Measurements from ENCODE around the gene STH. TPM values are rescaled to one million over a fixed set of nuclear protein-coding genes. Genes with fewer than 3 reads are reported as not detected.

The STH gene
- polyA plus RNA-seq, 1 donor (not counting 4 experiments of a cell fraction or from before 2014, with no cell fraction given), result not detected

- Histone ChIP-seq H3K4me3 (ENCODE audit: control insufficient read depth in 2 of 3, extremely low read depth in 1 of 3, insufficient read depth in 2 of 3, low read depth in 1 of 3, low read length in 3 of 3) (no peak overlapping the region), H3K4me1 (ENCODE audit: control insufficient read depth, extremely low read depth, insufficient read depth, low read length) (no peaks in the 10 kb centered on the region), H3K9me3 (ENCODE audit: control insufficient read depth, low read depth, low read length) (no peaks in the 10 kb centered on the region), H3K9me1 (ENCODE audit: control insufficient read depth, extremely low read depth, insufficient read depth, low read length) (no peaks in the 10 kb centered on the region), H4K20me1 (ENCODE audit: control insufficient read depth, extremely low read depth, insufficient read depth, low read length) (no peaks in the 10 kb centered on the region), H3K27me3 (ENCODE audit: control insufficient read depth, extremely low read depth, insufficient read depth, low read length) (peaks cover 3% of the 10 kb centered on the region), H3K9ac (ENCODE audit: control insufficient read depth, extremely low read depth, insufficient read depth, low read length) (no peak overlapping the region), H3K27ac (ENCODE audit: control insufficient read depth, insufficient read depth, low read length) (no peak overlapping the region), H3K79me2 (ENCODE audit: control insufficient read depth, insufficient read depth, low read length) (no peaks in the 10 kb centered on the region), H3K4me2 (ENCODE audit: control insufficient read depth, extremely low read depth, insufficient read depth, low read depth, low read length) (no peak overlapping the region), H2AFZ (ENCODE audit: control insufficient read depth, low read length) (no peak overlapping the region), H3K36me3 (ENCODE audit: control insufficient read depth in 2 of 2, extremely low read depth in 1 of 2, insufficient read depth in 2 of 2, low read length in 2 of 2) (no peaks in the 10 kb centered on the region)
- no peak for FAIRE-seq
- dilution Hi-C loops (cut with MboI; ENCODE audit: extremely low pct_ligation_motif_present, low sequenced_read_pairs), result no loop called here
- TF ChIP-seq CTCF (optimal IDR thresholded peaks at IDR 0.05 in 1 of 3, IDR thresholded peaks at IDR 0.05 in 1 of 3, conservative IDR thresholded peaks at IDR 0.05 in 1 of 3; ENCODE audit: extremely low read depth in 1 of 3, insufficient read depth in 2 of 3, low read length in 3 of 3), result no peak
- TF ChIP-seq EZH2 (IDR thresholded peaks at IDR 0.05; ENCODE audit: low read length), result no peak
- DNase-seq (ENCODE audit: low read depth, low spot score), result no peak
Measured at GRCh38 chr17:46011711-46012505, 12.9 kb downstream of the STH start.

- Histone ChIP-seq H3K36me3 (ENCODE audit: control insufficient read depth in 2 of 2, extremely low read depth in 1 of 2, insufficient read depth in 2 of 2, low read length in 2 of 2) (no peaks in the 10 kb centered on the region), H3K79me2 (ENCODE audit: control insufficient read depth, insufficient read depth, low read length) (no peaks in the 10 kb centered on the region), H3K4me2 (ENCODE audit: control insufficient read depth, extremely low read depth, insufficient read depth, low read depth, low read length) (no peak overlapping the region), H3K27me3 (ENCODE audit: control insufficient read depth, extremely low read depth, insufficient read depth, low read length) (peaks cover 3% of the 10 kb centered on the region), H3K9ac (ENCODE audit: control insufficient read depth, extremely low read depth, insufficient read depth, low read length) (no peak overlapping the region), H3K9me1 (ENCODE audit: control insufficient read depth, extremely low read depth, insufficient read depth, low read length) (no peaks in the 10 kb centered on the region), H2AFZ (ENCODE audit: control insufficient read depth, low read length) (no peak overlapping the region), H3K4me1 (ENCODE audit: control insufficient read depth, extremely low read depth, insufficient read depth, low read length) (no peaks in the 10 kb centered on the region), H4K20me1 (ENCODE audit: control insufficient read depth, extremely low read depth, insufficient read depth, low read length) (no peaks in the 10 kb centered on the region), H3K4me3 (ENCODE audit: control insufficient read depth in 2 of 3, extremely low read depth in 1 of 3, insufficient read depth in 2 of 3, low read depth in 1 of 3, low read length in 3 of 3) (no peak overlapping the region), H3K9me3 (ENCODE audit: control insufficient read depth, low read depth, low read length) (no peaks in the 10 kb centered on the region), H3K27ac (ENCODE audit: control insufficient read depth, insufficient read depth, low read length) (no peak overlapping the region)
- no peak for FAIRE-seq
- TF ChIP-seq CTCF (optimal IDR thresholded peaks at IDR 0.05 in 1 of 3, IDR thresholded peaks at IDR 0.05 in 1 of 3, conservative IDR thresholded peaks at IDR 0.05 in 1 of 3; ENCODE audit: extremely low read depth in 1 of 3, insufficient read depth in 2 of 3, low read length in 3 of 3), result no peak
- DNase-seq (ENCODE audit: low read depth, low spot score), result no peak
- dilution Hi-C loops (cut with MboI; ENCODE audit: extremely low pct_ligation_motif_present, low sequenced_read_pairs), result no loop called here
Measured at GRCh38 chr17:46012506-46013079, 13.5 kb downstream of the STH start.
